ENCODE results near the gene SCNN1A.

DNA sequence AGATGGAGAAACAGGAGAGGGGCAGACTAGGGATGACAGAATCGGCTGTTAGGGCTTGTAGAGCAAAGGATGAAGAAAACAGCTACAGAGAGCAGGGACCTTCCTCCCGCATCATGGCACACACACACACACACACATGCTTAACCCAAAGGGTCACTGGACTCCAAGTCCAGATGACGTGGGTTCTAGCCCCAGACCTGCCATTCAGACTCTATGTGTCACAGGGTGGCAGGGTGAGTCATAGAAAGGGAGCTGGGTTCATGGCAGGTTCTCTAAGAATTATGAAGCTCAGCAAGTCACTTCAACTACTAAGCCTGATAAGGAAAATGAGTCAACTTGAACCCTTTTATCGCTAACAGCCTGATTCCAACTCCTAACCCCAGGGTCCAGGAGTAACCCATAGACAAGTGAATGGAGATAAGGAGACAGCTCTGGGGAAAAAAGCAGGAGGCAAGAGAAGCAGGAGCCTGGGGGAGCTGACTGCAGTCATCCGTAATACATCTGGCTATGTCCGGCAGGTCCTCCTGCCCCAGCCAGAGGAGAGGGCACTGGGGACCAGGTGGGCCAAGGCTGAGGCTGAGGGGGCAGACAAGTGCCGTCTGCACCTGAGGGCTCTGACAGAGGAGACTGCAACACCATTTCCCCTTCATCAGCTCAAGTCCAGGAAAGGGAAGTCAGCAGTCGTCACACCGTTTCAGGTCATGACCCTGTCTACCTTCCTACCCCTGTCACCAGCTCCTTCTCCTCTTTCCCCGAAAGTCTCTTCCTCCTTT lies 29.9 kb downstream of the SCNN1A start:
- TF ChIP-seq, protein P1, sequence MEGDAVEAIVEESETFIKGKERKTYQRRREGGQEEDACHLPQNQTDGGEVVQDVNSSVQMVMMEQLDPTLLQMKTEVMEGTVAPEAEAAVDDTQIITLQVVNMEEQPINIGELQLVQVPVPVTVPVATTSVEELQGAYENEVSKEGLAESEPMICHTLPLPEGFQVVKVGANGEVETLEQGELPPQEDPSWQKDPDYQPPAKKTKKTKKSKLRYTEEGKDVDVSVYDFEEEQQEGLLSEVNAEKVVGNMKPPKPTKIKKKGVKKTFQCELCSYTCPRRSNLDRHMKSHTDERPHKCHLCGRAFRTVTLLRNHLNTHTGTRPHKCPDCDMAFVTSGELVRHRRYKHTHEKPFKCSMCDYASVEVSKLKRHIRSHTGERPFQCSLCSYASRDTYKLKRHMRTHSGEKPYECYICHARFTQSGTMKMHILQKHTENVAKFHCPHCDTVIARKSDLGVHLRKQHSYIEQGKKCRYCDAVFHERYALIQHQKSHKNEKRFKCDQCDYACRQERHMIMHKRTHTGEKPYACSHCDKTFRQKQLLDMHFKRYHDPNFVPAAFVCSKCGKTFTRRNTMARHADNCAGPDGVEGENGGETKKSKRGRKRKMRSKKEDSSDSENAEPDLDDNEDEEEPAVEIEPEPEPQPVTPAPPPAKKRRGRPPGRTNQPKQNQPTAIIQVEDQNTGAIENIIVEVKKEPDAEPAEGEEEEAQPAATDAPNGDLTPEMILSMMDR (IDR thresholded peaks at IDR 0.05) = no peak
- TF ChIP-seq POLR2A (IDR thresholded peaks at IDR 0.05) = peak in 1 of 2 donors; percentile 38

Measured in adrenal gland (tissue), 5 donors.